NOMO-1 treated with DMSO at 0.1 percent for 48 hours (cell line): ENCODE measurements around the gene ATP23.

ENCODE experiments used
- DNase-seq: peaks from one replicate; lab custom pipeline; 2025; ENCODE audit not compliant: unreplicated experiment; lab: John Stamatoyannopoulos, UW

The ATP23 gene

DNA sequence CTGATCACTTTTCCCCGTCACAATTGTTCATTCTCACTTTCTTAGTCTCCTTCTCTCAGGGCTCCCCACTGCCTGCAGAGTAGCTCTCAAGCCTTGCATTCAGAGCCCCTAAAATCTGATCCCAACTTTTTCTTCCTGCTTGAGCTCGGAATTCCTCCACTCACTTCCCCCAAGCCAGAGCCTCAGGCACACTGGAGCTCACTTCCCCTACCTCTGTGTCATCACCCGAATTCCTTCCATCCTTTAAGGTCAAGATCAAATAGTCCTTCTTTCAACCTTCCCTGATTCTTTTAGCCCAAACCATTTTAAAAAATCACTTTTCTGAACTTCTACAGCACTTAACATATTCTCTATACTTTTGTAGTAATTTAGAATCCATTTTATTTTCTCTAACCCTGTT is 34.1 kb upstream of the ATP23 start:
- no peak for DNase-seq

GRCh38 chr12:57908511-57908910 is 32.9 kb upstream of the ATP23 start:
- DNase-seq: no peak

GRCh38 chr12:57909056-57909455 is 32.3 kb upstream of the ATP23 start:
- no peak for DNase-seq

DNA sequence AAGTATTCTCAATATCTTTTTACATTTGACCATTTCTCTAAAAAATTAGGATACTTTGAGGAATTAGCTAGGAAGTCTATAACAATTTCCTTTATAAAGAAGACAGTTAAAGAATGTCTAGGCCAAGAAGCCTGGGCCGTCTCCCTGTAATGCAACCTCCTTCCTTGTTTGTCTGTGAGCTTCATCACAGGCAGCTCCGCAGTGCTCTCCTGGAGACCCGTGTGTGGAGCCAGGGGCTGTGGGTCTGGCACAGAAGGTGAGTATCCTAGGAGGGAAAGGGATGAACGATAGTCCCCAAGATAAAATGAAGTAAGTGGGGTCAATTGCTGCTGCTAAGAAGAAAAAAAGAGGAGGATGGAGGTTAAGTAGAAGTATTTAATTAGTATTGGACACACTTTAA is 31.8 kb upstream of the ATP23 start:
- DNase-seq: no peak

DNA sequence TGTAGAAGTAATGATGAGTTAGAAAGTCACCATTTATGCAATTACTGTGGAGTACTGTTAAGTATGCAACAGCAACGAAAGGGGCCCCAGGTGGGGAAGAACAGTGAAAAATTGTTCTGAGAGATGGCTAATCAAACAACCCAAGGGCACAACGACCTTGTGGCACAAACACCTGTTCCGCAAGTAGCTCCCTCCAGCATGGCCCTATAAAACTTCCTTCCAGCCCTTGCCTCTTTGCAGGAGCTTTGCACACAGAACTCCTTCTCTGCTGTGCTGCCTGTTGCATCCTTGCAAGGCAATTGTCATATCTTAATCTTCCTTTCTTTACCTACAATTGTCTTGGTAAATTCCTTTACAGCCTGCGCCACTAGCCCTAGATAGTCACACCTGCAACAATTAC is 23.2 kb upstream of the ATP23 start:
- no peak for DNase-seq

DNA sequence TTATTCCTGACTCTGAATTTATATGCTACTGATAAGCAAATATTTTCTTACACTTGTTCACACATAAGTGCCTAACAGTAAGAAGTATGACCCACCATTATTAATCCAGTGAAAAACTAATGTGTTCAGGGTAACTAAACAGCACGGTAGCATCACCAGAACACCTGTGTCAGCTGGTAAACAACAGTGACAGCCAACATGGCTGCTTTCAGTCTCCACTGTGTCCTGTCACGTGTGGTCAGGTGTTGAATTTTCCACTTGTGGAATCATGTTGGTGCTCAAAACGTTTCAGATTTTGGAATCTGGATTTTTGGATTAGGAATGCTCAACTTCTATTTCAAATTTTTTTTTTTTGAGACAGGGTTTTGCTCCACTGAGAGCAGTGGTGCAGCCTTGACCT is 14.3 kb upstream of the ATP23 start:
- DNase-seq: no peak

GRCh38 chr12:57929092-57929830 is 12.1 kb upstream of the ATP23 start:
- DNase-seq: no peak

DNA sequence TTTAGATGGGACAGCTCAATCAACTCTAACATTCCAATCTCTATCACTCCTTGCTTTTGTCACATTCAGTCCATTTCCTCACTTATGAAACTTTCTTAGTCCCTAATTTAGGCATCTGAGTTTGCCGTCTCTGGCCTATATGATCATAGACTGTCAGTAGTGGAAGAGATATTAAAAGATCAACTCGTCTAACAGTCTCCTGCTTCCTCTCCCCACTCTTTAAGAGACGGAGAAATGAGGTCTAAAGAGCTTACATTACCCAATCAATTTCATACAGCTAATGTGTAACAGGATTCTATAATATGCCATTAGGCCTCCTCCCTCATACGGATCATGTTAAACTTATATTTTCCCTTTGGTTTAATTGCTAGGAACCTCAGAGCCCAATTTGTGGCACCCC is 6.5 kb upstream of the ATP23 start:
- DNase-seq: no peak

DNA sequence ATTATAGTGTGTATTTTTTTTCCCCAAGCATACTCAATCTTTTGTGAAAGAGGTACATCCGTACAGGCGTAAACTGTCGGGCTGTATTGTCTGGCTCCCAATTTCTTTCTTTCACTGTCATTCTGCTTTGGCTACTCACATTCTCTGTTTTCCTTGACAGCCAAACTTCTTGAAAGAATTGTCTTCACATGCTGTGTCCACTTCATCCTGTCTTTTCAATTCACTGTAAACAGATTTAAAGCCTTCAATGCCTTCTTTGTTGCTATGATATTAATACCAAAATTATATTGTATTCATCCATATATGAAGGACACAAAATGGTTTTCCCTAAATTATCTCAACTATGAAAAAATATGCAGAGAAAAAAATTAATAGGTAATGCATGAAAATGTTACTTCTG is 6.0 kb upstream of the ATP23 start:
- no peak for DNase-seq

DNA sequence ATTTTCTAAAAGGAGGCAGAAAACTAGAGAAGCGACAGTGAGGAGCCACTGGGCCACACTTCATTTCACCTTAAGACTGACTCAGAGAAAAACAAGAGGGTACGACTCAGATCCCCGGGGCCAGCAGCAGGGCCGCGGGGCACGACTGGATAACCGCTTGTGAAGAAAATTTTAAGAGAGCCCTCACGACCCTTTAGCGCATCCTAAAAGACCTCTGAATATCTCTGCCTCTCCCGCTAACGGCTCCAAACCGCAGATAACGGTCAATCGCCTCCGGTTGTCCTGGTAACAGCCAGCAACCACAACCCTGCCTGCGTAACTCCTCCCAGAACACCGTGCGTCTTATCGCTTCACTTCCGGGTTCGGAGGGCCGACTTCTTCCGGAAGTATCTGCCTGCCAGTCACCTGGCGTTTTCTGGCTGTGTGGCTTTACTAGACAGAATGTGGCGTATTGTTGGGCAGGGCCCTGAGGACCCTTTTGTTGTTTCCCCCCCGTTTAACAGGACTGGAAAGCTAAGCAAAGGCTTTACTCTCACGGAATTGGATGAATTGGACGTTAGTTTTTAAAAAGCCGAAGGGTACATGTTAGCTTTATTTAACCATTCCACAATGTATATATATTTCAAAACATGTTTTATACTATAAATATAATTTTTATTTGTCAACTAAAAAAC is 5.4 kb upstream of the ATP23 start:
- DNase-seq: peak; percentile 96

DNA sequence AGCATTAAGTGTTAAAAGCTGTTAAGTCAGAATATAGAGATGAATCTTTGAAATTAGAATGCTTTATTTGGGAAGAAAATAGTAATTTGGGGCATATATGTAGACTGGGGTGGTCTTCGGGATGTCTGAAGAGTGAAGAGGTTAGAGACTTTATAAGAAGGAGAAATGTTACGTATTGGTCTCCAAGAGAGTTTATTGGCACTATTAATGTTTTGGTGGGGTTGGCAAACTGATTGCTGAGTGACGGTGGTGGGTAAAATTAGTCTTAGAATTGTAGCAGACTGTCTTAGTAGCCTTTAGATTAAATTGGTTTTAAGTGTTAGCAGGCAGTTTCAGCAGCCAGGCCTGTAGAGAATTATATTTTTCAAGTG is 4.9 kb upstream of the ATP23 start:
- no peak for DNase-seq

GRCh38 chr12:57939291-57939690 is 2.1 kb upstream of the ATP23 start:
- peak; percentile 79 for DNase-seq

- no peak for DNase-seq
Observed at GRCh38 chr12:57940052-57940914, 1.1 kb upstream of the ATP23 start.

DNA sequence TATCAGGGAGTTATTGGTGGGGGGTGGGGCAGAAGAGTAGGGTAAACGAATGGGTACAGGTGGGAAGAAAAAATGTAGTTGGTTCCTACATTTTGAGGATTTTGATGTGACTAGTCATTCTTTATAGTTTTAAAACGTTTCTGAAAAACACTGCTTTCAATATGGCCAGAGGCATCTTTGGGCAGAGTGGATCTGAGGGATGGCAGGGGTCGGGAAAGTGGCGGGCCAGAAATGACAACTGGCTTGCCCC is 527 bp upstream of the ATP23 start:
- DNase-seq: no peak

- no peak for DNase-seq
Observed at GRCh38 chr12:57943438-57944080, 2.2 kb downstream of the ATP23 start.

DNA sequence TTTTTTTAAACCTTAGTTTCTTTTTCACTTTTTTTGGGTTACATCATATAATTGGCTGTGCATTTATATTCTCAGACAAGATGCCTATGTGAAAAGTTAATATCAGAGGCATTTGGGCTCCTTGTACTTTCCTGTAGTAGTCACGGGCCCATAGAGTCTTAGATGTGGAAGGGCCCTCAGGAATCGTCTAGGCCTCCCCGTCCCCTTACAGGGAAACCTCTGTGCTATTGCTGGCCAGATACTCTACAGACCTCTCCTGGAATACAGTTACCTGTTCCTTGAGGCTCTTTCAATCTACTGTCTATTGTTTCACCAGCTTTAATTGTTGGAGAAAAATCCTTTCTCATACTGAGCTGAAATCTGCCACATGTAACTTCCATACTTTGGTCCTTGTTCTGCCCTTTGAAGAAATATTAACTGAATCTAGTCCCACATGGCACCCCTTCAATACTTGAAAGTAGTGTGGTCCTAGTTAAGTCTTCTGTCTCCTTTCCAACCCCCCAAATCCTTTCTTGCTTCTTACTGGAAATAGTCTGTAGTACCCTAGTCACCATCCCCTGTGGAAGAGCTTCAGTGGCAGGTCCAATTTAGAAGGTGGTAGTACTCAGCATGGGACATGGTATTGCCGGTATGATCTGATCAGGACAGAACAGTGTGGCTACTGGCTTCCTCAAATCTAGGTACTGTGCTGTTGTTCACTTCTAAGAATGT is 3.1 kb downstream of the ATP23 start:
- DNase-seq: no peak

DNA sequence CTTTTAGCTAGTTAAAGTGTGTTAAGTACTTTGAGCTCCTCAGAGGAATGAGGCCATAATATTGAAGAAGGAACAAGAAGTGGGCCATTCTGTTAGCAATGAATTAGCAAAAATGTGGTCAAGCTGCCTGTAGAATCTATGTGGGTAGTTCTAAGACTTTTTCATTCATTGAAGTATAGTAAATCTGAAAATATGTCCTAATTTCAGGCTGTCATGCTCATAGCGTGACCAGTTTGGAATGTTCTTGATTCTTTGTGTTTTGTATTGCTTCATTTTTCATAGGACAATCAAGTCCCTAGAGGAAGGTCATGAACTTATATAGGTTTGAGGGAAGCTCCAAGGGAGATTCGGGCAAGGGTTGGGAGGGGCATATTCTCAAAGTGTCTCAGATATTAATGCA is 11.4 kb downstream of the ATP23 start:
- DNase-seq: no peak

- no peak for DNase-seq
Observed at GRCh38 chr12:57954768-57955167, 13.4 kb downstream of the ATP23 start.

GRCh38 chr12:57958061-57958657 is 16.8 kb downstream of the ATP23 start:
- no peak for DNase-seq

DNA sequence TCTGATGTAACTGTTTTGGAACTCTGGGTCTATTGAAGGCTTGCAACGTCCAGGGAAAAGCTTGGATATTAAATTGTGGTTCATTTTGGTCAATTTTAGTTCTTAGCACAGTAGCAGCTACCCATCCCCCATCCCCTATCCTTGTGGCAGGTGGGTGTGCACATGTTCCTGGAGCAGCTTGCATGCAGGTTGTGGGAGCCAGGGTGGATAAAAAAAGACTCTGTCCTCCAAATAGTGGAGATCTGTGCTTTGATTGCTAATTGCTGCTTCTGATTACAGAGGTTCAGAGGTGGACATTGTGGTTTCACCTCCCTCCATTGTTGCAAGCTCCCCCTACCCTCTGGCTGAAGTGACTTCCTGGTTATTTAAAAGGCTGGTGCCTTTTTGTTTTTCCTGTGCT is 23.1 kb downstream of the ATP23 start:
- DNase-seq: no peak

GRCh38 chr12:57965766-57966165 is 24.4 kb downstream of the ATP23 start:
- DNase-seq: no peak
